HG03066 (cell line): ENCODE measurements around the gene DENND1A.

Source experiments
- ATAC-seq: cut with Tn5 transposase; IDR thresholded peaks from one replicate; pipeline ENCODE4 v1.9.1; 2021; ENCODE audit warnings: low read depth; ENCODE audit not compliant: unreplicated experiment

Gene DENND1A

GRCh38 chr9:123353984-123354591, 575.8 kb downstream of the DENND1A start:
- ATAC-seq: no peak

- no peak for ATAC-seq
These were observed 576.9 kb downstream of the DENND1A start for GRCh38 chr9:123353041-123353440.

- no peak for ATAC-seq
These were observed 579.2 kb downstream of the DENND1A start for GRCh38 chr9:123350590-123351310.

- peak; percentile 78 for ATAC-seq
These were observed 580.0 kb downstream of the DENND1A start for GRCh38 chr9:123349691-123350480.

- no peak for ATAC-seq
These were observed 580.9 kb downstream of the DENND1A start for GRCh38 chr9:123349033-123349432.

GRCh38 chr9:123348317-123348992, 581.5 kb downstream of the DENND1A start:
- no peak for ATAC-seq

- no peak for ATAC-seq
These were observed 582.5 kb downstream of the DENND1A start for GRCh38 chr9:123347289-123348060.

GRCh38 chr9:123346826-123347225, 583.1 kb downstream of the DENND1A start:
- no peak for ATAC-seq

GRCh38 chr9:123346026-123346425, 583.9 kb downstream of the DENND1A start:
- ATAC-seq: no peak

- no peak for ATAC-seq
These were observed 584.4 kb downstream of the DENND1A start for GRCh38 chr9:123345567-123345955.

GRCh38 chr9:123344192-123344949, 585.6 kb downstream of the DENND1A start:
- no peak for ATAC-seq

GRCh38 chr9:123343443-123344191, 586.3 kb downstream of the DENND1A start:
- ATAC-seq: peak; percentile 24

- ATAC-seq: no peak
These were observed 587.7 kb downstream of the DENND1A start for GRCh38 chr9:123342247-123342646.

GRCh38 chr9:123341816-123342215, 588.1 kb downstream of the DENND1A start:
- ATAC-seq: no peak

GRCh38 chr9:123339666-123340510, 590.0 kb downstream of the DENND1A start:
- peak; percentile 42 for ATAC-seq

- peak; percentile 65 for ATAC-seq
These were observed 590.9 kb downstream of the DENND1A start for GRCh38 chr9:123338710-123339665.

GRCh38 chr9:123337971-123338370, 592.0 kb downstream of the DENND1A start:
- ATAC-seq: no peak
